A673 (cell line): ENCODE data around the gene MYD88.

ENCODE experiments used
- CTCF ChIP-seq: fragments of 300-800, 200-600 bp; sonication (generic); conservative IDR thresholded peaks from 2 replicates; pipeline ENCODE4 v1.5.1; 2017; ENCODE audit warnings: low read depth, mild to moderate bottlenecking, antibody characterized with exemption, low read length, moderate library complexity, mixed read lengths
- EZH2 ChIP-seq: fragments of 200-600 bp; sonication (generic); IDR thresholded peaks from 2 replicates; pipeline ENCODE4 v1.6.1; 2017; ENCODE audit warnings: borderline replicate concordance, low read depth, mild to moderate bottlenecking, mixed read lengths, antibody characterized with exemption, low read length; ENCODE audit not compliant: poor library complexity, severe bottlenecking

GRCh38 chr3:38150780-38151528 is 12.5 kb downstream of the MYD88 start:
- TF ChIP-seq CTCF (no peak), EZH2 (no peak)
